T-helper 1 cell (primary cell): Measurements from ENCODE around the gene CWC22.
"Not testable (repeated sequence)": the region's sequence is repeated elsewhere in the genome, so short reads cannot be mapped to it uniquely, and the experiment has no call there.

ENCODE experiments used
- DNase-seq, 5 donors: peaks; one replicate each; pipeline ENCODE4 v3.0.0-alpha.2; 2012 to 2020

The CWC22 gene

GRCh38 chr2:179950391-179950790, 56.7 kb downstream of the CWC22 start:
- DNase-seq, result no peak

- no peak for DNase-seq
Observed at GRCh38 chr2:179949438-179949837, 57.7 kb downstream of the CWC22 start.

GRCh38 chr2:179948058-179948457, 59.0 kb downstream of the CWC22 start:
- no peak for DNase-seq

- DNase-seq, result no peak
Observed at GRCh38 chr2:179946810-179947615, 60.1 kb downstream of the CWC22 start.

DNA sequence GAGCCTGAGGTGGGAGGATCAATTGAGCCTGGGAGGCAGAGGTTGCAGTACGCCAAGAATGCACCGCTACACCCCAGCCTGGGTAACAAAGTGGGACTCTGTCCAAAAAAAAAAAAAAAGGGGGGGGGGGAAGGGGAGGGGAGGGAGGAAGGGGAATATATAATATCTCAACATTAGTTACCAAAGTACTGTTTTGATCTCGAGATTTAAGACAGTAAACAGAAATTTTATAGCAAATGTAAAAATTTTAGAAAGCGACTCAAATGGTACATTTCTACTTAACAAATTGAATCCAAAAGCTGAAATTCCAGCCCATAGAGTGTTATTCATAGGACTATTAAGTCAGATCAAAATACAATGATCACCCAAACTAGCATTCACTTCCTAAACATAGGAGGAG, 60.8 kb downstream of the CWC22 start:
- no peak for DNase-seq

- no peak for DNase-seq
Observed at GRCh38 chr2:179939259-179939658, 67.8 kb downstream of the CWC22 start.

DNA sequence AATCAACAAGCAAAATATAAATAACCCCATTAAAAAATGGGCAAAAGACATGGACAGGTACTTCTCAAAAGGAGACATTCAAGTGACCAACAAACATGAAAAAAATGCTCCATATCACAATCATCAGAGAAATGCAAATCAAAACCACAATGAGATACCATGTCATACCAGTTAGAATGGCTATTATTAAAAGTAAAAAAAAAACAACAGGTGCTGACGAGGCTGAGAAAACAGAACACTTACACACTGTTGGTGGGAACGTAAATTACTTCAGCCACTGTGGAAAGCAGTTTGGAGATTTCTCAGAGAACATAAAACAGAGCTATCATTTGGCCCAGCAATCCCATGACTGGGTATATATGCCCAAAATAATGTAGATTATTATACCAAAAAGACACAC, 69.1 kb downstream of the CWC22 start:
- no peak for DNase-seq

DNA sequence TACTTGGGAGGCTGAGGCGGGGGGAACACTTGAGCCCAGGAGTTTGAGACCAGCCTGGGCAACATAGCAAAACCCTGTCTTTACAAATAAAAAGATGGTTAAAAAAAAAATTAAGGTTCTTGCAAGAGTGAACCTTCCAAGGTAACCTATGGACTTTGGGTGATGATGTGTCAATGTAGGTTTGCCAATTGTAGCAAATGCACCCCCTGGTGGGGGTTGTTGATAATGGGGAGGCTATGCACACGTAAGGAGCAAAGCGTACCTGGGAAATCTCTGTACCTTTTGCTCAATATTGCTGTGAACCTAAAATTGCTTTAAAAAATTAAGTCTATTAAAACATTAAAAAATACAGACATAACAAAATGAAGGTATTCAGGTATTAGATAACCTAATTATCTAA, 70.4 kb downstream of the CWC22 start:
- DNase-seq, result peak in 1 of 5 donors; percentile 8

DNA sequence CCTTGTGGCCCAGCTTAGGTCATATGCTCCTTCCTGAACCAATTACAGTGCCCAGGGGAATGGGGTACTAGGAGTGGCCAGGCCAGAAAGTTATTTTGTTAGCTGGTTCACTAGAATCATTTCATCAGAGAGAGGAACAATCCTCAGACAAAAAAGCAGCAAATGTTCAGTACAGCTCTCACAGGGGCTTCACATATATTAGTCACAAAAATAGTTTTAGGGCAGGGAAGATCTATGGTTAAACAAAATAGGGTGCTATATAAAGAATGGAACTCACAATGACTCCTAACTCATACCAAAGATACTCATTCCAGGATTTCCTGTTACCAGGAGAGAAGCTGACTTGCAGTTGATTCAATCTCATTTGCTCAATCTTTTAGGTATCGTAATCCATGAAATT, 71.0 kb downstream of the CWC22 start:
- DNase-seq, result no peak

GRCh38 chr2:179932786-179933185, 74.3 kb downstream of the CWC22 start:
- DNase-seq, result no peak

DNA sequence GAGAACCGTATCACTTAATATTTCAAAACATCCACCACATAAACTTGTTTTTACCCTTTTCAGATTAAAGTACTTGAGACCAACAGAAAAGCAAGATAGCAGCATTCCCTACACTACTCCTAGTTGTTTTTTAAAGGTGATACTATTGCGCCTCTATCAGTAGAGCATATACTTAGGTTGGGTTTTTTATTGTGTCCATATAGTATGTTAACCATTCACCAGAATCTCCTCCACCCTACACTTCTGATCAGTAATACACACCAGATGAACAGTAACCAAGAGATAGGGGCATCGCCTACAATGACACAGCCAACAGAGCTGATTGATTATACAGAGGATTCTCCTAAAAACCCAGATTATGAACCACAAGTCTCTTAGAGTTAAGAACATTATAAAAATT, 75.6 kb downstream of the CWC22 start:
- DNase-seq, result no peak

- not testable (repeated sequence) for DNase-seq
Observed at GRCh38 chr2:179929997-179930396, 77.1 kb downstream of the CWC22 start.

GRCh38 chr2:179927041-179927440, 80.1 kb downstream of the CWC22 start:
- DNase-seq, result no peak

DNA sequence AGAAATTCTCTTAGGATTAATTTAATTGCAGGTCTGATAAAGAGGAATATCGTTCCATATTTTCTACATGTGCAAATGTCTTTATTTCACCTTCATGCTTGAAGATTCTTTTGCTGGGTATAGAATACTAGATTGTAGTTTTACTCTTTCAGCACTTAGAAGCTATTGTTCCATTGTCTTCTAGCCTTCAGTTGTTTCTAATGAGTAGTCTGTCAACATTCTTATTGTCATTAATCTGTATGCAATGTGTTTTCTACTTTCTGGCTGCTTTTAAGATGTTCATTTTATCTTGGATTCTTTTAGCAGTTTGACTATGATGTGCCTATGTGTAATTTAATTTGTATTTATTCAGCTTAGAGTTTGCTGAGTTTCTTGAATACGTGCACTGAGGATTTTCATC, 81.4 kb downstream of the CWC22 start:
- DNase-seq, result no peak

DNA sequence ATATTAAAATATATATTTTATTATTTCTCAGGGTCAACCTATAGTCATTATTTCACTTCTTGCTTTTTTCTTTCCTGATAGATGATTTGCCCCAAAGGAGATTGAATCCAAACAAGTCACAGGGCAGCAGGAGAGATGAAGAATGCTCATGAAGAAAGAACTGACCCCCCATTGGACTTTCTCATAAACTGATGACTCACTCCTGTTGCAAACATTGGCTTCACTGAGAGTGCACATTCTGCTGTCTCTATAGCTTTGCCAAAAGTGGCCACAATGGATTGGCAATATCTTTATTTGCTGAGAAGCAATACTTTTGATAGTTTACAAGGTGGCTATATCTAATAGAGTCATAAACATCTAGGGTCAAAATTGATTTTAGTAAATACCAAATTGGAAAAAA, 89.8 kb downstream of the CWC22 start:
- DNase-seq, result no peak

GRCh38 chr2:179915395-179915992, 91.6 kb downstream of the CWC22 start:
- no peak for DNase-seq

GRCh38 chr2:179913809-179914208, 93.3 kb downstream of the CWC22 start:
- DNase-seq, result no peak

DNA sequence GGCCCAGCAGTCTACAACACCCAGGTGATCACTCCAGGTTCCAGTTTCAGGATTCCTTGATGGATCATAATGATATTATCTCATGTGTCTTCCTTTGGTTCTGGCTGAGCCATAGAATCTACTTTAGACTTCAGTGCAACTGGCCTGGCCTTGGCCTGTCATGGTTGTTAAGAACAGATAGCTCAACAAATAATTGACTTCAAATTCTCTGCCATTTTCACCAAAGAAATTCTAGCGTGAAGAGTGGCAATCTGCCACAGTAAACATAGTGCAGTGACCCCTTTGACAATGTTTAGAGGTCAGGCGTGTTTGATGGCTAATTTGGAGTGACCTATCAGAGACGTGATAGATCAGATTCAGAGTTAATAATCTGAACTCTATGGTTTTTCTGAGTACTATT, 95.5 kb downstream of the CWC22 start:
- DNase-seq, result no peak

DNA sequence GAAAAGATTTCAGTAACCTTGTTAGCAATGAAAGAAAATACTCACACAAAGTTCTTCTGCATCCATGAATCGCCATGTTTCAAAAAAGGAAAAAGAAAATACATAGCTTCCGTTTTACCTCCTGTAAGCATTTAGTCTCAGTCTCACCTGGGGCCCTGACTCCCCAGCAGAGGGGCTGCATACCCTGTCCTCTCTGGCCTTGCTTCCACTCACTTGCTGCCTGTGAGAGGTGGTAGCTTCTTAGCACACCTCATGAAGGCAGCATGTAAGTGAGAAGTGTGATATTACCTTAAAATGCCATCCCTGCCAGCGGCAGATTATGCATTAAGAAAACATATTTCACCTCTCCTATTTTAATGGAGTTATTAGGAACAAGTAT, 96.4 kb downstream of the CWC22 start:
- DNase-seq, result no peak

GRCh38 chr2:179909845-179910734, 97.0 kb downstream of the CWC22 start:
- no peak for DNase-seq

GRCh38 chr2:179900655-179901054, 106.4 kb downstream of the CWC22 start:
- DNase-seq, result no peak

- no peak for DNase-seq
Observed at GRCh38 chr2:179899666-179900065, 107.4 kb downstream of the CWC22 start.

DNA sequence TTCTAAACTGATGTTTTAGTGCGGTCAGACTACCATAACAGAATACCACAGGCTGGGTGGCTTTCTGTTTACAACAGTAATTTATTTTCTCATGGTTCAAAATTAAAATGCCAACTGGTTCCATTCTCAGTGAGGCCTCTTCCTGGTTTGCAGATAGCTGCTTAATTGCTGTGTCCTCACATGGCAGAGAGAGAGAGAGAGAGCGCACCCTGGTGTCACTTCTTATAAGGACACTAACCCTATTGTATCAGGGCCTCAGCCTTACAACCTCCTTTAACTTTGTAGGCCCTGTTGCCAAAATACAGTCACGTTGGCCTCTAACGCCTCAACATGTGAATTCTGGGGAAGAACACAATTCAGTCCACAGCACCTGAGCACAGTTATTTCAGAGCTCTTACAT, 108.2 kb downstream of the CWC22 start:
- peak in 1 of 5 donors; percentile 20 for DNase-seq
